Tracheal epithelial cell (primary cell): ENCODE results near the gene CSRP1. TPM values are rescaled to one million over a fixed set of nuclear protein-coding genes. Genes with fewer than 3 reads are reported as not detected.

Source experiments
- total RNA-seq: library from RNA; depleted of rRNA; stranded (reverse); fragments of >200 nt; gene quantifications from 2 replicates; pipeline ENCODE4 v1.2.1, GENCODE V29; 2014

The CSRP1 gene
- 124 and 475 TPM in 2 replicates for total RNA-seq

GRCh38 chr1:201506557-201507359 is at the start of gene CSRP1:
CSRP1 (minus strand) TSS chr1:201507123; CDS start chr1:201496303, 10,820 bp downstream.

GRCh38 chr1:201538612-201539551 is 32.0 kb upstream of the CSRP1 start, which contains the start of gene NAV1:
NAV1 (plus strand) TSS chr1:201539127; CDS start chr1:201622885, 83,758 bp downstream.

GRCh38 chr1:201468844-201469644 is 37.9 kb downstream of the CSRP1 start, which contains the start of gene PHLDA3:
PHLDA3 (minus strand) TSS chr1:201469188; CDS start chr1:201468786, 402 bp downstream.

Other genes with a start within 250 kb of the CSRP1 start
- gene PKP1, start 223.6 kb downstream of the CSRP1 start, total RNA-seq, result 263 and 280 TPM in 2 replicates
- gene TNNT2, start 129.4 kb downstream of the CSRP1 start, total RNA-seq, result 0.48 and 1.3 TPM in 2 replicates
- 186 and 189 TPM in 2 replicates for gene LAD1, start 107.8 kb downstream of the CSRP1 start, total RNA-seq
- under 0.01 TPM in 1 of 2 replicates, not detected in the other for gene TNNI1, start 85.4 kb downstream of the CSRP1 start, total RNA-seq
- 233 and 236 TPM in 2 replicates for gene PHLDA3, start 37.9 kb downstream of the CSRP1 start, total RNA-seq
- 4.7 and 7.0 TPM in 2 replicates for gene NAV1, start 32.0 kb upstream of the CSRP1 start, total RNA-seq